ENCODE results near the gene EPHA8. TPM values are rescaled to one million over a fixed set of nuclear protein-coding genes. Genes with fewer than 3 reads are reported as not detected.

The EPHA8 gene
- total and polyA plus RNA-seq, 5 donors, result not detected

GRCh38 chr1:22567994-22568393 is 4.7 kb downstream of the EPHA8 start:
- 81% methylated on average over 6 of the region's 6 CpGs for WGBS
- ATAC-seq, result no peak
- intact Hi-C loops (cut with DNase I), result no loop called here

GRCh38 chr1:22569269-22569668 is 6.0 kb downstream of the EPHA8 start:
- intact Hi-C loops (cut with DNase I), result no loop called here
- H3K4me1 ChIP-seq (ENCODE audit: control insufficient read depth, insufficient read depth, low read length), result no peaks in the 10 kb centered on the region
- 84% methylated on average over 7 of the region's 7 CpGs for WGBS
- H3K27ac ChIP-seq (ENCODE audit: low read length), result no peak overlapping the region
- no peak overlapping the region for H3K4me3 ChIP-seq (ENCODE audit: low read length)
- no peaks in the 10 kb centered on the region for H3K27me3 ChIP-seq (ENCODE audit: control insufficient read depth, insufficient read depth)
- H3K9me3 ChIP-seq (ENCODE audit: control insufficient read depth, low read length), result no peaks in the 10 kb centered on the region
- DNase-seq (no peak), ATAC-seq (no peak)

More at GRCh38 chr1:22567994-22568393, 4.7 kb downstream of the EPHA8 start:
- no peak overlapping the region for H3K27ac ChIP-seq (ENCODE audit: low read length)
- DNase-seq, result no peak
- no peaks in the 10 kb centered on the region for H3K4me1 ChIP-seq (ENCODE audit: control insufficient read depth, insufficient read depth, low read length)
- H3K4me3 ChIP-seq (ENCODE audit: low read length), result no peak overlapping the region
- no peaks in the 10 kb centered on the region for H3K27me3 ChIP-seq (ENCODE audit: control insufficient read depth, insufficient read depth)
- H3K9me3 ChIP-seq (ENCODE audit: control insufficient read depth, low read length), result no peaks in the 10 kb centered on the region

- Histone ChIP-seq H3K4me1 (ENCODE audit: control insufficient read depth, insufficient read depth, low read length) (no peaks in the 10 kb centered on the region), H3K27ac (ENCODE audit: low read length) (no peak overlapping the region), H3K27me3 (ENCODE audit: control insufficient read depth, insufficient read depth) (no peaks in the 10 kb centered on the region), H3K9me3 (ENCODE audit: control insufficient read depth, low read length) (no peaks in the 10 kb centered on the region), H3K4me3 (ENCODE audit: low read length) (no peak overlapping the region)
- intact Hi-C loops (cut with DNase I), result no loop called here
- ATAC-seq, result no peak
- DNase-seq, result no peak
- WGBS, result 81% methylated on average over 34 of the region's 34 CpGs
These were observed 7.0 kb downstream of the EPHA8 start for GRCh38 chr1:22570140-22570909.

GRCh38 chr1:22572818-22573217 is 9.5 kb downstream of the EPHA8 start:
- Histone ChIP-seq H3K4me3 (ENCODE audit: low read length) (no peak overlapping the region), H3K9me3 (ENCODE audit: control insufficient read depth, low read length) (no peaks in the 10 kb centered on the region), H3K27ac (ENCODE audit: low read length) (no peak overlapping the region), H3K27me3 (ENCODE audit: control insufficient read depth, insufficient read depth) (no peaks in the 10 kb centered on the region), H3K4me1 (ENCODE audit: control insufficient read depth, insufficient read depth, low read length) (no peaks in the 10 kb centered on the region)
- WGBS, result 56% methylated on average over 9 of the region's 9 CpGs
- ATAC-seq, result no peak
- intact Hi-C loops (cut with DNase I), result no loop called here
- peak in 1 of 3 donors; percentile 40 for DNase-seq

- Histone ChIP-seq H3K4me1 (ENCODE audit: control insufficient read depth, insufficient read depth, low read length) (no peaks in the 10 kb centered on the region), H3K27ac (ENCODE audit: low read length) (no peak overlapping the region), H3K4me3 (ENCODE audit: low read length) (no peak overlapping the region), H3K27me3 (ENCODE audit: control insufficient read depth, insufficient read depth) (no peaks in the 10 kb centered on the region), H3K9me3 (ENCODE audit: control insufficient read depth, low read length) (no peaks in the 10 kb centered on the region)
- DNase-seq (no peak), ATAC-seq (no peak)
- intact Hi-C loops (cut with DNase I), result no loop called here
- WGBS, result 68% methylated on average over 7 of the region's 7 CpGs
These were observed 9.9 kb downstream of the EPHA8 start for GRCh38 chr1:22573237-22573636.

GRCh38 chr1:22575532-22576149 is 12.4 kb downstream of the EPHA8 start:
- H3K4me3 ChIP-seq (ENCODE audit: low read length), result no peak overlapping the region
- intact Hi-C loops (cut with DNase I), result no loop called here
- H3K4me1 ChIP-seq (ENCODE audit: control insufficient read depth, insufficient read depth, low read length), result no peaks in the 10 kb centered on the region
- ATAC-seq, result no peak
- no peaks in the 10 kb centered on the region for H3K9me3 ChIP-seq (ENCODE audit: control insufficient read depth, low read length)
- H3K27me3 ChIP-seq (ENCODE audit: control insufficient read depth, insufficient read depth), result no peaks in the 10 kb centered on the region
- WGBS, result 22% methylated on average over 8 of the region's 8 CpGs
- no peak overlapping the region for H3K27ac ChIP-seq (ENCODE audit: low read length)
- DNase-seq, result peak in 1 of 3 donors; percentile 27

- 87% methylated on average over 23 of the region's 23 CpGs for WGBS
- intact Hi-C loops (cut with DNase I), result no loop called here
These were observed 12.9 kb downstream of the EPHA8 start for GRCh38 chr1:22576150-22576544.

GRCh38 chr1:22576617-22577016 is 13.3 kb downstream of the EPHA8 start:
- no peak overlapping the region for H3K27ac ChIP-seq (ENCODE audit: low read length)

More at GRCh38 chr1:22576150-22576544, 12.9 kb downstream of the EPHA8 start:
- DNase-seq (no peak), ATAC-seq (no peak)
- H3K27me3 ChIP-seq (ENCODE audit: control insufficient read depth, insufficient read depth), result no peaks in the 10 kb centered on the region
- no peaks in the 10 kb centered on the region for H3K9me3 ChIP-seq (ENCODE audit: control insufficient read depth, low read length)
- H3K27ac ChIP-seq (ENCODE audit: low read length), result no peak overlapping the region
- no peak overlapping the region for H3K4me3 ChIP-seq (ENCODE audit: low read length)
- H3K4me1 ChIP-seq (ENCODE audit: control insufficient read depth, insufficient read depth, low read length), result no peaks in the 10 kb centered on the region

GRCh38 chr1:22578732-22579361 is 15.6 kb downstream of the EPHA8 start:
- intact Hi-C loops (cut with DNase I), result no loop called here
- DNase-seq (no peak), ATAC-seq (no peak)
- no peaks in the 10 kb centered on the region for H3K4me1 ChIP-seq (ENCODE audit: control insufficient read depth, insufficient read depth, low read length)
- no peak overlapping the region for H3K27ac ChIP-seq (ENCODE audit: low read length)
- H3K27me3 ChIP-seq (ENCODE audit: control insufficient read depth, insufficient read depth), result no peaks in the 10 kb centered on the region
- H3K9me3 ChIP-seq (ENCODE audit: control insufficient read depth, low read length), result no peaks in the 10 kb centered on the region
- H3K4me3 ChIP-seq (ENCODE audit: low read length), result no peak overlapping the region
- WGBS, result 98% methylated on average over 12 of the region's 12 CpGs

More at GRCh38 chr1:22576617-22577016, 13.3 kb downstream of the EPHA8 start:
- no peak for DNase-seq
- intact Hi-C loops (cut with DNase I), result no loop called here
- no peak for ATAC-seq
- Histone ChIP-seq H3K4me1 (ENCODE audit: control insufficient read depth, insufficient read depth, low read length) (no peaks in the 10 kb centered on the region), H3K27me3 (ENCODE audit: control insufficient read depth, insufficient read depth) (no peaks in the 10 kb centered on the region), H3K9me3 (ENCODE audit: control insufficient read depth, low read length) (no peaks in the 10 kb centered on the region), H3K4me3 (ENCODE audit: low read length) (no peak overlapping the region)
- WGBS, result 91% methylated on average over 24 of the region's 24 CpGs

GRCh38 chr1:22579541-22580155 is 16.4 kb downstream of the EPHA8 start:
- DNase-seq, result peak in 2 of 3 donors; percentile 14 to 16
- no peak overlapping the region for H3K4me3 ChIP-seq (ENCODE audit: low read length)
- no peak for ATAC-seq
- H3K27me3 ChIP-seq (ENCODE audit: control insufficient read depth, insufficient read depth), result no peaks in the 10 kb centered on the region
- 26% methylated on average over 7 of the region's 7 CpGs for WGBS
- intact Hi-C loops (cut with DNase I), result no loop called here
- H3K4me1 ChIP-seq (ENCODE audit: control insufficient read depth, insufficient read depth, low read length), result no peaks in the 10 kb centered on the region
- H3K9me3 ChIP-seq (ENCODE audit: control insufficient read depth, low read length), result no peaks in the 10 kb centered on the region
- H3K27ac ChIP-seq (ENCODE audit: low read length), result no peak overlapping the region
